Measurements from ENCODE around the gene ARL14EPL.

DNA sequence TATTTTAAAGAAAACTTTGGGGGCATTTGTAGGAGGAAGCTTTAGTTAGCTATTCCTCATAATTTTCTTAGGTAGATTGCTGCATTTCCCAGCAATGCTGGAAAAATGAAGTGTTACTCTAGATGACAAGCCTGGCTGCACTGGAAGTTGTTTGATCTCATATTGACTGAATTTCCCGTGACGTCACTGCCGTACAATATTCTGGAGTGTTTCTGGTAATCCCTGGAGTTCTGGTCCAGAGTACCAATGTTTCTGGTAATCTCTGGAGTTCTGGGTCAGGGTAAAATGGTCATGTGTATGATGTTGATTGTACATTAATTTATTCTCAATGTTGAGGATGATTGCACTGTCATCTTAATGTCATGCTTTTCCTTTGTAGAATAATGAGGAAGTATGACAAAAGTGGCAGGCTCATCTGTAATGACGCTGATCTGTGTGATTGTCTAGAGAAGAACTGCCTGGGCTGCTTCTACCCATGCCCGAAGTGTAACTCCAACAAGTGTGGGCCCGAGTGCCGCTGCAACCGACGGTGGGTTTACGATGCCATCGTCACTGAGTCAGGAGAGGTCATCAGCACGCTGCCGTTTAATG, 26.2 kb downstream of the ARL14EPL start:
- TF ChIP-seq SUZ12 (IDR thresholded peaks at IDR 0.05; ENCODE audit: extremely low read depth, insufficient read depth, insufficient read length) (no peak), ZNF274 (IDR thresholded peaks at IDR 0.05; ENCODE audit: low read depth, low read length) (no peak), YY1 (IDR thresholded peaks at IDR 0.05; ENCODE audit: insufficient read depth, insufficient read length) (no peak)
